SK-N-SH treated with all-trans-retinoic acid at 6 μM for 48 hours (cell line): ENCODE measurements around the gene P2RX2.

Experiments
- ATAC-seq: fragments of 200-7000 bp; cut with Tn5 transposase; 3 replicates; pipeline ENCODE4 v1.9.1; 2020; ENCODE audit warnings: mild to moderate bottlenecking, moderate library complexity
- ARNTL ChIP-seq: fragments of 450-650 bp; formaldehyde crosslinking; IDR thresholded peaks from 2 replicates; pipeline ENCODE4 v1.5.0; 2020; ENCODE audit warnings: low read depth, mild to moderate bottlenecking, moderate library complexity, borderline replicate concordance
- BACH2 ChIP-seq: fragments of 250-450 bp; sonication (Bioruptor Pico); IDR thresholded peaks from 2 replicates; pipeline ENCODE4 v1.9.0; 2021; ENCODE audit warnings: mild to moderate bottlenecking, borderline replicate concordance
- CSDC2 ChIP-seq: fragments of 250-450 bp; sonication (Bioruptor Pico); IDR thresholded peaks from 2 replicates; pipeline ENCODE4 v1.5.0; 2020; ENCODE audit warnings: mild to moderate bottlenecking, moderate library complexity
- ESRRG ChIP-seq: fragments of 250-450 bp; sonication (Bioruptor Pico); IDR thresholded peaks from 2 replicates; pipeline ENCODE4 v1.6.1; 2021; ENCODE audit warnings: mild to moderate bottlenecking
- GLIS3 ChIP-seq: fragments of 250-450 bp; sonication (Bioruptor Pico); IDR thresholded peaks from 2 replicates; pipeline ENCODE4 v1.5.0; 2020; ENCODE audit warnings: mild to moderate bottlenecking, moderate library complexity
- PPARA ChIP-seq: fragments of 250-450 bp; sonication (Bioruptor Pico); IDR thresholded peaks from 2 replicates; pipeline ENCODE4 v1.5.0; 2020; ENCODE audit warnings: mild to moderate bottlenecking, borderline replicate concordance
- RARB ChIP-seq: fragments of 250-450 bp; sonication (Bioruptor Pico); IDR thresholded peaks from 2 replicates; pipeline ENCODE4 v1.8.0; 2021; ENCODE audit warnings: mild to moderate bottlenecking, moderate library complexity
- SNAI2 ChIP-seq: fragments of 250-450 bp; sonication (Bioruptor Pico); IDR thresholded peaks from 2 replicates; pipeline ENCODE4 v1.5.0; 2020; ENCODE audit warnings: mild to moderate bottlenecking, moderate library complexity
- TCF4 ChIP-seq: fragments of 250-450 bp; sonication (Bioruptor Pico); IDR thresholded peaks from 2 replicates; pipeline ENCODE4 v1.8.0; 2021; ENCODE audit warnings: mild to moderate bottlenecking, moderate library complexity, borderline replicate concordance
- TOX ChIP-seq: fragments of 250-450 bp; sonication (Bioruptor Pico); IDR thresholded peaks from 2 replicates; pipeline ENCODE4 v1.8.0; 2021; ENCODE audit warnings: mild to moderate bottlenecking, moderate library complexity, borderline replicate concordance
- ZC3H10 ChIP-seq: fragments of 250-450 bp; sonication (Bioruptor Pico); IDR thresholded peaks from 2 replicates; pipeline ENCODE4 v1.5.1; 2021; ENCODE audit warnings: mild to moderate bottlenecking, moderate library complexity
- ZFP3 ChIP-seq: fragments of 250-450 bp; sonication (Bioruptor Pico); IDR thresholded peaks from 2 replicates; pipeline ENCODE4 v1.5.0; 2020; ENCODE audit warnings: mild to moderate bottlenecking, moderate library complexity
- ZFP30 ChIP-seq: fragments of 450-650 bp; formaldehyde crosslinking; IDR thresholded peaks from 2 replicates; pipeline ENCODE4 v1.5.0; 2022; ENCODE audit warnings: mild to moderate bottlenecking, moderate library complexity
- ZNF565 ChIP-seq: fragments of 450-650 bp; formaldehyde crosslinking; conservative IDR thresholded peaks from 2 replicates; pipeline ENCODE4 v1.5.0; 2020; ENCODE audit warnings: low read depth, mild to moderate bottlenecking, moderate library complexity
- ZNF70 ChIP-seq: fragments of 450-650 bp; formaldehyde crosslinking; IDR thresholded peaks from 2 replicates; pipeline ENCODE4 v1.5.0; 2020; ENCODE audit warnings: mild to moderate bottlenecking, moderate library complexity
- ZNF8 ChIP-seq: fragments of 450-650 bp; formaldehyde crosslinking; IDR thresholded peaks from 2 replicates; pipeline ENCODE4 v1.5.0; 2020; ENCODE audit warnings: mild to moderate bottlenecking, moderate library complexity
- TF ChIP-seq, protein P1 (sequence below): fragments of 250-450 bp; sonication (Bioruptor Pico); IDR thresholded peaks from 2 replicates; pipeline ENCODE4 v1.8.0; 2020; ENCODE audit warnings: mild to moderate bottlenecking, moderate library complexity, borderline replicate concordance
- TF ChIP-seq, protein P2 (sequence below): fragments of 250-450 bp; sonication (Bioruptor Pico); IDR thresholded peaks from 2 replicates; pipeline ENCODE4 v1.5.0; 2020; ENCODE audit warnings: mild to moderate bottlenecking, moderate library complexity
- TF ChIP-seq, protein P3 (sequence below): fragments of 250-450 bp; sonication (Bioruptor Pico); IDR thresholded peaks from 2 replicates; pipeline ENCODE4 v1.5.1; 2020; ENCODE audit warnings: low read depth, mild to moderate bottlenecking, moderate library complexity

The P2RX2 gene

DNA sequence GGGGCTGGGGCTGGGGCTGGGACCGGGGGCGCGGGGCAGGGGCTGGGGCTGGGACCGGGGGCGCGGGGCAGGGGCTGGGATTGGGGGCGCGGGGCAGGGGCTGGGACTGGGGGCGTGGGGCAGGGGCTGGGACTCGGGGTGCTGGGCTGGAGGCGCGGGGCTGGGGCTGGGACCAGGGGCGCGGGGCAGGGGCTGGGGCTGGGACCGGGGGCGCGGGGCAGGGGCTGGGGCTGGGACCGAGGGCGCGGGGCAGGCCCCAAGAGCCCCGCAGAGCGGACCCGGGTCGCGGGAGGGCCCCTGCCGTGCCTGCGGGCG lies 452 bp downstream of the P2RX2 start:
- no peak for ATAC-seq
- TF ChIP-seq ZNF8, result no peak
- TF ChIP-seq SNAI2, result no peak
- TF ChIP-seq, protein P1, sequence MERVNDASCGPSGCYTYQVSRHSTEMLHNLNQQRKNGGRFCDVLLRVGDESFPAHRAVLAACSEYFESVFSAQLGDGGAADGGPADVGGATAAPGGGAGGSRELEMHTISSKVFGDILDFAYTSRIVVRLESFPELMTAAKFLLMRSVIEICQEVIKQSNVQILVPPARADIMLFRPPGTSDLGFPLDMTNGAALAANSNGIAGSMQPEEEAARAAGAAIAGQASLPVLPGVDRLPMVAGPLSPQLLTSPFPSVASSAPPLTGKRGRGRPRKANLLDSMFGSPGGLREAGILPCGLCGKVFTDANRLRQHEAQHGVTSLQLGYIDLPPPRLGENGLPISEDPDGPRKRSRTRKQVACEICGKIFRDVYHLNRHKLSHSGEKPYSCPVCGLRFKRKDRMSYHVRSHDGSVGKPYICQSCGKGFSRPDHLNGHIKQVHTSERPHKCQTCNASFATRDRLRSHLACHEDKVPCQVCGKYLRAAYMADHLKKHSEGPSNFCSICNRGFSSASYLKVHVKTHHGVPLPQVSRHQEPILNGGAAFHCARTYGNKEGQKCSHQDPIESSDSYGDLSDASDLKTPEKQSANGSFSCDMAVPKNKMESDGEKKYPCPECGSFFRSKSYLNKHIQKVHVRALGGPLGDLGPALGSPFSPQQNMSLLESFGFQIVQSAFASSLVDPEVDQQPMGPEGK (CRISPR knock-in tag), result no peak
- no peak for TF ChIP-seq ZC3H10 (CRISPR knock-in tag)

DNA sequence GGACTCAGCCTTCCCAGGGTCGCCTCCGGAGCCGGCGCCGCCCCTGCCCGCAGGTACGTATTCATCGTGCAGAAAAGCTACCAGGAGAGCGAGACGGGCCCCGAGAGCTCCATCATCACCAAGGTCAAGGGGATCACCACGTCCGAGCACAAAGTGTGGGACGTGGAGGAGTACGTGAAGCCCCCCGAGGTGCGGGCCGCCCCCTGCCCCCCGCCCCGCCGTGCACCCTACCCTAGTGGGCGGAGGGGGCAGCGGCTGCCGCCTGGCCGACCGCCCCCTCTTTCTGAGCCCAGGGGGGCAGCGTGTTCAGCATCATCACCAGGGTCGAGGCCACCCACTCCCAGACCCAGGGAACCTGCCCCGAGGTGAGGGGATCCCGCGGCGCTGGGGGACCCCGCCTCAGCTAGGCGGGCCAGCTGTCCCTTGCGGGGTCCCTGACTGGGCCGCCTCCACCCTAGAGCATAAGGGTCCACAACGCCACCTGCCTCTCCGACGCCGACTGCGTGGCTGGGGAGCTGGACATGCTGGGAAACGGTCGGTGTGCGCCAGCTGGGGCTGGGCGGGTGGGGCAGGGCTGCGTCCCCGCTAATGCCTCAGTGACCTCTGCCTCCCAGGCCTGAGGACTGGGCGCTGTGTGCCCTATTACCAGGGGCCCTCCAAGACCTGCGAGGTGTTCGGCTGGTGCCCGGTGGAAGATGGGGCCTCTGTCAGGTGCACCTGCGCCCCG lies 973 bp downstream of the P2RX2 start:
- ATAC-seq, result no peak; the same call in 2 of the 3 replicates
- TF ChIP-seq ZFP30, result no peak
- TF ChIP-seq, protein P2, sequence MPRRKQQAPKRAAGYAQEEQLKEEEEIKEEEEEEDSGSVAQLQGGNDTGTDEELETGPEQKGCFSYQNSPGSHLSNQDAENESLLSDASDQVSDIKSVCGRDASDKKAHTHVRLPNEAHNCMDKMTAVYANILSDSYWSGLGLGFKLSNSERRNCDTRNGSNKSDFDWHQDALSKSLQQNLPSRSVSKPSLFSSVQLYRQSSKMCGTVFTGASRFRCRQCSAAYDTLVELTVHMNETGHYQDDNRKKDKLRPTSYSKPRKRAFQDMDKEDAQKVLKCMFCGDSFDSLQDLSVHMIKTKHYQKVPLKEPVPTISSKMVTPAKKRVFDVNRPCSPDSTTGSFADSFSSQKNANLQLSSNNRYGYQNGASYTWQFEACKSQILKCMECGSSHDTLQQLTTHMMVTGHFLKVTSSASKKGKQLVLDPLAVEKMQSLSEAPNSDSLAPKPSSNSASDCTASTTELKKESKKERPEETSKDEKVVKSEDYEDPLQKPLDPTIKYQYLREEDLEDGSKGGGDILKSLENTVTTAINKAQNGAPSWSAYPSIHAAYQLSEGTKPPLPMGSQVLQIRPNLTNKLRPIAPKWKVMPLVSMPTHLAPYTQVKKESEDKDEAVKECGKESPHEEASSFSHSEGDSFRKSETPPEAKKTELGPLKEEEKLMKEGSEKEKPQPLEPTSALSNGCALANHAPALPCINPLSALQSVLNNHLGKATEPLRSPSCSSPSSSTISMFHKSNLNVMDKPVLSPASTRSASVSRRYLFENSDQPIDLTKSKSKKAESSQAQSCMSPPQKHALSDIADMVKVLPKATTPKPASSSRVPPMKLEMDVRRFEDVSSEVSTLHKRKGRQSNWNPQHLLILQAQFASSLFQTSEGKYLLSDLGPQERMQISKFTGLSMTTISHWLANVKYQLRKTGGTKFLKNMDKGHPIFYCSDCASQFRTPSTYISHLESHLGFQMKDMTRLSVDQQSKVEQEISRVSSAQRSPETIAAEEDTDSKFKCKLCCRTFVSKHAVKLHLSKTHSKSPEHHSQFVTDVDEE (CRISPR knock-in tag), result no peak
- no peak for TF ChIP-seq TOX (CRISPR knock-in tag)
- TF ChIP-seq ZNF8, result no peak
- no peak for TF ChIP-seq ZFP3 (CRISPR knock-in tag)
- no peak for TF ChIP-seq CSDC2
- TF ChIP-seq BACH2 (CRISPR knock-in tag), result no peak
- TF ChIP-seq GLIS3 (CRISPR knock-in tag), result no peak
- TF ChIP-seq ZNF565 (CRISPR knock-in tag), result no peak
- TF ChIP-seq ZNF70 (CRISPR knock-in tag), result no peak
- TF ChIP-seq PPARA, result no peak
- TF ChIP-seq TCF4 (CRISPR knock-in tag), result no peak
- TF ChIP-seq, protein P3, sequence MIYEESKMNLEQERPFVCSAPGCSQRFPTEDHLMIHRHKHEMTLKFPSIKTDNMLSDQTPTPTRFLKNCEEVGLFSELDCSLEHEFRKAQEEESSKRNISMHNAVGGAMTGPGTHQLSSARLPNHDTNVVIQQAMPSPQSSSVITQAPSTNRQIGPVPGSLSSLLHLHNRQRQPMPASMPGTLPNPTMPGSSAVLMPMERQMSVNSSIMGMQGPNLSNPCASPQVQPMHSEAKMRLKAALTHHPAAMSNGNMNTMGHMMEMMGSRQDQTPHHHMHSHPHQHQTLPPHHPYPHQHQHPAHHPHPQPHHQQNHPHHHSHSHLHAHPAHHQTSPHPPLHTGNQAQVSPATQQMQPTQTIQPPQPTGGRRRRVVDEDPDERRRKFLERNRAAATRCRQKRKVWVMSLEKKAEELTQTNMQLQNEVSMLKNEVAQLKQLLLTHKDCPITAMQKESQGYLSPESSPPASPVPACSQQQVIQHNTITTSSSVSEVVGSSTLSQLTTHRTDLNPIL (CRISPR knock-in tag), result no peak
- no peak for TF ChIP-seq RARB (CRISPR knock-in tag)
- no peak for TF ChIP-seq ARNTL (CRISPR knock-in tag)

DNA sequence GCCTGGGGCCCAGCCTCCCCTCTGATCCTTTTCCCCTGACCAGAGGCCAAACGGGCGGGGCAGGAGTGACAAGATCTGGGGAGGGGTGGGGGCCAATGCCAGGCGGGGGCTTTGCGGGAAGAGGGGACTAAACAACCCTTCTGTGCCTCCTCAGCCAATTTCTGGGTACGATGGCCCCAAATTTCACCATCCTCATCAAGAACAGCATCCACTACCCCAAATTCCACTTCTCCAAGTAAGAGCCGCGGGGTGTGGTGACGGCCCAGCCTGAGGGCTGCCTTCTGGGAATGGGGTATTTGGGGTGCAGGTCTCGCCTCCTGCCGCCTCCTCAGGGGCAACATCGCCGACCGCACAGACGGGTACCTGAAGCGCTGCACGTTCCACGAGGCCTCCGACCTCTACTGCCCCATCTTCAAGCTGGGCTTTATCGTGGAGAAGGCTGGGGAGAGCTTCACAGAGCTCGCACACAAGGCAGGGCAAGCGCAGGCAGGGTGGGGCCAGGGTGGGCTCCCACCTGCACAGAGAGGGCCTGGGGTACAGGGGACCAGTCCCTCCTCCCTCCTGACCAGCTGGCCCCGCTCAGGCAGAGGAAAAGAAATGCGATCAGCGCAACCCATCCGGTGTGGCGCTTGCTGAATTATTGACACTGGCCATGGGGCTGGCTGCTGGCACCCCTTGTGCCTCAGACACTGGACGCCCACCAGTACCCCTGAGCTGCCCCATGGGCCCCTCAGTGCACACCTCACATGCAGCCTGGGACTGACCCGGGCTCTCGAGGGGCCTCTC lies 1.7 kb downstream of the P2RX2 start:
- ATAC-seq, result peak; percentile 6; the same call in 1 of the 3 replicates
- TF ChIP-seq ESRRG (CRISPR knock-in tag), result no peak
- TF ChIP-seq, protein P1 (CRISPR knock-in tag), result no peak
- no peak for TF ChIP-seq CSDC2

DNA sequence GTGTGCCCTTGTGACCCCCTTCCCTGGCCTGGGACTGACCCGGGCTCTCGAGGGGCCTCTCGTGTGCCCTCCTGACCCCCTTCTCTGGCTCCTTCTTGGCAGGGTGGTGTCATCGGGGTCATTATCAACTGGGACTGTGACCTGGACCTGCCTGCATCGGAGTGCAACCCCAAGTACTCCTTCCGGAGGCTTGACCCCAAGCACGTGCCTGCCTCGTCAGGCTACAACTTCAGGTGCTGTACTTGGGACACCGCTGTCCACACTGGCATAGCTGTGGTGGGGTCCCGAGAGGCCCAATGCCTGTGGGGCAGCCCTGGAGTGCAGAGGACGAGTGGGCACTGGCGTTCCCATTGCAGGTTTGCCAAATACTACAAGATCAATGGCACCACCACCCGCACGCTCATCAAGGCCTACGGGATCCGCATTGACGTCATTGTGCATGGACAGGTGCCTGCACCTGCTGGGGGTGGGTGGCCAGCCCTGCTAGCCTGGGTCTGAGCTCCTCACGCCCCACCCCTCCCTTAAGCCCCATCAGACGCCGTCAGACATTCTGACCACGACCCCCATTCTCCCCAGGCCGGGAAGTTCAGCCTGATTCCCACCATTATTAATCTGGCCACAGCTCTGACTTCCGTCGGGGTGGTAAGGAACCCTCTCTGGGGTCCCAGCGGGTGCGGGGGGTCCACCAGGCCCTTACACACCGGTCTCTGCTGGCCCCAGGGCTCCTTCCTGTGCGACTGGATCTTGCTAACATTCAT lies 2.5 kb downstream of the P2RX2 start:
- no peak for ATAC-seq
- TF ChIP-seq RARB (CRISPR knock-in tag) (no peak), ZFP3 (CRISPR knock-in tag) (no peak), SNAI2 (no peak), ARNTL (CRISPR knock-in tag) (no peak)
- TF ChIP-seq, protein P3 (CRISPR knock-in tag), result no peak
